ENCODE results near the gene GARIN5B. TPM values are rescaled to one million over a fixed set of nuclear protein-coding genes. Genes with fewer than 3 reads are reported as not detected.

Gene GARIN5B
- total and polyA plus RNA-seq, 12 donors: not detected

DNA sequence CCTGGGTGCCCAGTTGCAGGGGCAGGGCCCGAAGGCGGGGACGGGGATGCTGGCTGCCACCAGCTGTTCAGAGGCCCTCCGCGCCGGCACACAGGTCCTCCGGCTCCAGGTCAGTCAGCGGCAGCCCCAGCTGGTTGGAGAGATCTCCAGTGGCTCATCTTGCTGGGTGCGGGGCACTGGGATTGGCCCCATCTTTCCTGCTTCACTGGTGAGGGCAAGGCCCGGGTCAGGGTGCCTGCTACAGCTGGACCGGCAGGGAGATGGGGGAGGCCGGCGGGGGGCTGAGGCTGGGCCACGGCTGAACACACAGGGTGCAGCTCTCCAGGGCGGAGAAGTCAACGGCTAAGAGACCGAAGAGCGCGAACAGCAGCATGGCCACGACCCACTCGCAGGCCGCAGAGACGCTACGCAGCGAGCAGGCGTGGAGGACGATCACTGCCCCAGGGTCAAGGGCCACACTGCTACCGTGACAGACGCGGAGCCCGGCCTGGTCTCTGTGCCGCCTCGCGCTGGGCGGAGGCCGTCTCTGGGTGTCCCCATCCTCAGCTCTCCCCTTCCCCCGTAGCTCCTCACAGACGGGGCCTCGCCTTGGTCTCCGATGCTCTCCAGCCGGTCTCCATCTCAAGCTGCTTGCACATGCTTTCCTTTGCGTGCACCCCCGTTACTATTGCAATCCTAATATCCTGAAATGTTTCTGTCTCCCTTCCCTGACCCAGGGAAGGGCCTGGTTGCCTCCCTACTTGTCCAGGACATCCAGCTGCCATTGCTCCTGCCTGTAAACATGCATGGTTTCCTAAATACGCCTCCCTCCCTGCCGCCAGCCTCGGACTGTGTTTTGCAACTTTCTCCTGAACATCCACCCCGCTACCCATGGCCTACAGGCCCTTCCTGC lies 50.2 kb downstream of the GARIN5B start:
- 81 to 86% methylated on average over 42 to 47 of the region's 47 CpGs for WGBS, 2 donors
- Histone ChIP-seq H3K27me3 (no peaks in the 10 kb centered on the region), H3K36me3 (peaks cover 0 to 28% (median 0%) of the 10 kb centered on the region in 9 donors), H3K4me1 (no peaks in the 10 kb centered on the region), H3K4me3 (no peak overlapping the region), H3K9me3 (peaks cover 0 to 6% (median 0%) of the 10 kb centered on the region in 11 donors), H3K27ac (no peak overlapping the region)
- DNase-seq: no peak
- TF ChIP-seq, protein P1, sequence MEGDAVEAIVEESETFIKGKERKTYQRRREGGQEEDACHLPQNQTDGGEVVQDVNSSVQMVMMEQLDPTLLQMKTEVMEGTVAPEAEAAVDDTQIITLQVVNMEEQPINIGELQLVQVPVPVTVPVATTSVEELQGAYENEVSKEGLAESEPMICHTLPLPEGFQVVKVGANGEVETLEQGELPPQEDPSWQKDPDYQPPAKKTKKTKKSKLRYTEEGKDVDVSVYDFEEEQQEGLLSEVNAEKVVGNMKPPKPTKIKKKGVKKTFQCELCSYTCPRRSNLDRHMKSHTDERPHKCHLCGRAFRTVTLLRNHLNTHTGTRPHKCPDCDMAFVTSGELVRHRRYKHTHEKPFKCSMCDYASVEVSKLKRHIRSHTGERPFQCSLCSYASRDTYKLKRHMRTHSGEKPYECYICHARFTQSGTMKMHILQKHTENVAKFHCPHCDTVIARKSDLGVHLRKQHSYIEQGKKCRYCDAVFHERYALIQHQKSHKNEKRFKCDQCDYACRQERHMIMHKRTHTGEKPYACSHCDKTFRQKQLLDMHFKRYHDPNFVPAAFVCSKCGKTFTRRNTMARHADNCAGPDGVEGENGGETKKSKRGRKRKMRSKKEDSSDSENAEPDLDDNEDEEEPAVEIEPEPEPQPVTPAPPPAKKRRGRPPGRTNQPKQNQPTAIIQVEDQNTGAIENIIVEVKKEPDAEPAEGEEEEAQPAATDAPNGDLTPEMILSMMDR (IDR thresholded peaks at IDR 0.05): no peak
- intact Hi-C loops (cut with DNase I): no loop called here
- peak in 1 of 8 donors; percentile 13 for ATAC-seq

DNA sequence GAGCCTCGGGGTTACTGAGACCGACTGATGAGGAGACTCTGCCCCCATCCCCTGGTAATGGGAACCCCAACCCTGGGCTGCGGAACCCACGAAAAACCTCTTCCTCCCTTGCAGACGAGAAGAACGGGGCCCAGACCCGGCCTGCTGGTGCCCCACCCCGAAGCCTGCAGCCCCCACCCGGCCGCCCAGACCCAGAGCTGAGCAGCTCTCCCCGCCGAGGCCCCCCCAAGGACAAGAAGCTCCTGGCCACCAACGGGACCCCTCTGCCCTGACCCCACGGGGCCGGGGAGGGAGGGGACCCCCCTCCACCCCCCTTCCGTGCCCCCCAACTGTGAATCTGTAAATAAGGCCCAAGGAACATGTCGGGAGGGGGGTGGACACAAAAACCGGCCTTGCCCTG lies 51.3 kb downstream of the GARIN5B start:
- intact Hi-C loops (cut with DNase I): no loop called here
- no peak overlapping the region for H3K4me3 ChIP-seq
- TF ChIP-seq, protein P1 (IDR thresholded peaks at IDR 0.05): no peak
- WGBS, 2 donors: 90 to 91% methylated on average over 15 to 18 of the region's 18 CpGs
- no peak overlapping the region for H3K27ac ChIP-seq
- H3K27me3 ChIP-seq: no peaks in the 10 kb centered on the region
- H3K4me1 ChIP-seq: no peaks in the 10 kb centered on the region
- DNase-seq: no peak
- H3K36me3 ChIP-seq: peaks cover 0 to 23% (median 0%) of the 10 kb centered on the region in 9 donors
- ATAC-seq: peak in 1 of 8 donors; percentile 8
- peaks cover 0 to 6% (median 0%) of the 10 kb centered on the region in 11 donors for H3K9me3 ChIP-seq

DNA sequence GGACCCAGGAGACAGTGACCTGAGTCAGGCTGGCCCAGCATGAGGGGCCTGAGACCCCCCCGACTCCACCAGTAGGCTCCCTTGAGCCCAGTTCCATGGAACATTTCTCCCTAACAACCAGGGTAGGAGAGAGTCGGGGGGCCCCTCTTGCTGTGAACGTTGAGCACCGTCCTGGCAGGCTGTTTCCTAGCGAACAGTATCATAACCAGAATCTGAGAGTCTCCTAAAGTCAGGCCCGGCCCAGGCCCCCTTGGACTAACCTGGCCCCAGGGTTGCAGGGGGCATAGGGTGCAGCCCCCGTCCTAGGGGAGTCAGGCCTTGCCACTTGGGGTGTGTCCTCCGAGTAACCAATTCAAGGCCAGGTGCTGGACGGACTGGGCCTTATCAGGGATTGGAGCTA lies 51.7 kb downstream of the GARIN5B start:
- no peak for ATAC-seq
- DNase-seq: no peak
- 91 to 96% methylated on average over 9 of the region's 9 CpGs for WGBS, 2 donors
- no peak overlapping the region for H3K4me3 ChIP-seq
- H3K27me3 ChIP-seq: no peaks in the 10 kb centered on the region
- TF ChIP-seq, protein P1 (IDR thresholded peaks at IDR 0.05): no peak
- no peaks in the 10 kb centered on the region for H3K4me1 ChIP-seq
- peaks cover 0 to 27% (median 0%) of the 10 kb centered on the region in 9 donors for H3K36me3 ChIP-seq
- peaks cover 0 to 6% (median 0%) of the 10 kb centered on the region in 11 donors for H3K9me3 ChIP-seq
- intact Hi-C loops (cut with DNase I): no loop called here
- H3K27ac ChIP-seq: no peak overlapping the region

DNA sequence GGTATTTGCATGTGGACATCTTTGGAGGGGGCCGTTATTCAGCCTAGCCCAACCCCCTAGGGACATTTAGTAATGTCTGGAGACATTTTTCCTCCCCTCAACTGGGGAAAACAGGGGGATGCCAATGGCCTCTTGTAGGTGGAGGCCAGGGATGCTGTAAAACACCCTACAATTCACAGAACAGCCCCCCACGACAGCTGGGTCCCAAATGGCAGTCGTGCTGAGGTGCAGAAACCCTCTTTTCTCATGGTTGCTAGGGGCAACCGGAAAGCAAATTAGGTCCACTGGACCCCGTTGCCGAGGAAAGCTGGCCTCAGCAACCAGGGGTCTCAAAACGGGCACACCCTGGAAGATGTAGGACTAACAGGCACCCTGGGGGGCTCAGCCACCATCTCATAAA lies 52.6 kb downstream of the GARIN5B start:
- Histone ChIP-seq H3K36me3 (peaks cover 0 to 35% (median 0%) of the 10 kb centered on the region in 9 donors), H3K27me3 (no peaks in the 10 kb centered on the region), H3K27ac (no peak overlapping the region), H3K9me3 (peaks cover 0 to 6% (median 0%) of the 10 kb centered on the region in 11 donors), H3K4me3 (no peak overlapping the region), H3K4me1 (no peaks in the 10 kb centered on the region)
- TF ChIP-seq, protein P1 (IDR thresholded peaks at IDR 0.05): no peak
- intact Hi-C loops (cut with DNase I): no loop called here
- ATAC-seq: no peak
- WGBS, 2 donors: 74 to 84% methylated on average over 7 of the region's 7 CpGs
- no peak for DNase-seq

All from heart right ventricle (tissue), 16 donors.